Measurements from ENCODE around the gene OSM.

OSM gene

DNA sequence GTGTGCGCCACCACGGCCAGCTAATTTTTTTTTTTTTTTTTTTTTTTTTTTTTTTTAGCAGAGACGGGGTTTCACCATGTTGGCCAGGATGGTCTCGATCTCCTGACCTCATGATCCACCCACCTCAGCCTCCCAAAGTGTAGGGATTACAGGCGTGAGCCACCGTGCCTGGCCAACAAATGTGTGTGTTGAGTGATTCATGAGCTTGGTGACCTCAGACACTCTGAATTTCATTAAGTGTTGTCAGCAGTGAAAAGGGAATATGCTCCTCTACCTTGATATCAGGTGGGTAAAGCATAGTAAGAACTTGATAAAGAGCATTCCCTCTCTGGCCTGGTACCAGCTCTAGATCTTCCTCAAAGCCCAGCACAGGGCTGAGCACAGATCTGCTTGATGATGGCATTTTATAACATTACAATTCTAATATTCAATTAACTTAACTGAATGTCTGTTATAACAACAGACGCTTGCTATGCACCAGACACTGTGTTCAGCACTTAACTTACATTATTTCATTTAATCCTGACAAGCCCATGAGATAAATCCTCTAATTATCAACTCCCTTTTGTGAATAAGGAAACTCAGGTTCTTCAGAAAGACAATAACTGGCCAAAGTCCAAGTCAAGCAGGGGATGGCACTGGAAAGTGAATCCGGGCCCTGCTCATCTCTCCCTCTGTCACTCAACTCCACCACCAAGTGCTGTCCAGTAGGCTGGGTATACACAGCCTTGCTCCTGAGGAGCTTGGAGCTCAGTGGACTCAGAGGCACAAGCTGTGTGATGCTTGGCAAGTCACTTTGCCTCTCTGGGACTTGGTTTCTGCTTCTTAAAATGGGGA, 47.1 kb upstream of the OSM start:
- Histone ChIP-seq H3K36me3 (ENCODE audit: control insufficient read depth in 2 of 2, insufficient read depth in 1 of 2, low read length in 2 of 2) (peaks cover 0 to 5% of the 10 kb centered on the region in 2 experiments; a peak in 2 of 3 replicates), H3K27ac (ENCODE audit: extremely low read depth, low read depth, low read length) (no peak overlapping the region), H3K4me1 (ENCODE audit: control insufficient read depth, insufficient read depth, low read length) (no peaks in the 10 kb centered on the region), H3K9me3 (ENCODE audit: control insufficient read depth, insufficient read depth, low read depth, low read length) (no peaks in the 10 kb centered on the region), H3K4me3 (ENCODE audit: low read depth, low read length) (no peak overlapping the region)
- ChIA-PET CTCF (interaction anchor here (0.5 to 4.6 kb wide), 6 partner anchors 13 to 666 kb away, joined by 3 to 22 read pairs (median 4); no protein-coding TSS in a partner anchor), POLR2A (interaction anchor here (1.0 to 1.9 kb wide), 4 partner anchors 9 to 110 kb away, joined by 3 to 9 read pairs (median 5); partner anchors contain the start of gene TBC1D10A)
- TF ChIP-seq, protein P1, sequence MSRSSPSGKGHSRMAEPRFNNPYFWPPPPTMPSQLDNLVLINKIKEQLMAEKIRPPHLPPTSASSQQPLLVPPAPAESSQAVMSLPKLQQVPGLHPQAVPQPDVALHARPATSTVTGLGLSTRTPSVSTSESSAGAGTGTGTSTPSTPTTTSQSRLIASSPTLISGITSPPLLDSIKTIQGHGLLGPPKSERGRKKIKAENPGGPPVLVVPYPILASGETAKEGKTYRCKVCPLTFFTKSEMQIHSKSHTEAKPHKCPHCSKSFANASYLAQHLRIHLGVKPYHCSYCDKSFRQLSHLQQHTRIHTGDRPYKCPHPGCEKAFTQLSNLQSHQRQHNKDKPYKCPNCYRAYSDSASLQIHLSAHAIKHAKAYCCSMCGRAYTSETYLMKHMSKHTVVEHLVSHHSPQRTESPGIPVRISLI (tag by site-specific recombination; IDR thresholded peaks at IDR 0.05), result peak; percentile 3; the same call in 1 of the 2 replicates
- TF ChIP-seq, protein P2, sequence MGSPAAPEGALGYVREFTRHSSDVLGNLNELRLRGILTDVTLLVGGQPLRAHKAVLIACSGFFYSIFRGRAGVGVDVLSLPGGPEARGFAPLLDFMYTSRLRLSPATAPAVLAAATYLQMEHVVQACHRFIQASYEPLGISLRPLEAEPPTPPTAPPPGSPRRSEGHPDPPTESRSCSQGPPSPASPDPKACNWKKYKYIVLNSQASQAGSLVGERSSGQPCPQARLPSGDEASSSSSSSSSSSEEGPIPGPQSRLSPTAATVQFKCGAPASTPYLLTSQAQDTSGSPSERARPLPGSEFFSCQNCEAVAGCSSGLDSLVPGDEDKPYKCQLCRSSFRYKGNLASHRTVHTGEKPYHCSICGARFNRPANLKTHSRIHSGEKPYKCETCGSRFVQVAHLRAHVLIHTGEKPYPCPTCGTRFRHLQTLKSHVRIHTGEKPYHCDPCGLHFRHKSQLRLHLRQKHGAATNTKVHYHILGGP (tag by site-specific recombination; IDR thresholded peaks at IDR 0.05), result no peak
- TF ChIP-seq ZNF510 (tag by site-specific recombination; IDR thresholded peaks at IDR 0.05; ENCODE audit: insufficient replicate concordance), result no peak
- TF ChIP-seq ZNF138 (tag by site-specific recombination; IDR thresholded peaks at IDR 0.05; ENCODE audit: borderline replicate concordance), result no peak
- peak; percentile 43; the same call in 1 of the 2 replicates for TF ChIP-seq ZNF629 (tag by site-specific recombination; IDR thresholded peaks at IDR 0.05)
- no peak for TF ChIP-seq ZNF146 (tag by site-specific recombination; IDR thresholded peaks at IDR 0.05)
- TF ChIP-seq, protein P3, sequence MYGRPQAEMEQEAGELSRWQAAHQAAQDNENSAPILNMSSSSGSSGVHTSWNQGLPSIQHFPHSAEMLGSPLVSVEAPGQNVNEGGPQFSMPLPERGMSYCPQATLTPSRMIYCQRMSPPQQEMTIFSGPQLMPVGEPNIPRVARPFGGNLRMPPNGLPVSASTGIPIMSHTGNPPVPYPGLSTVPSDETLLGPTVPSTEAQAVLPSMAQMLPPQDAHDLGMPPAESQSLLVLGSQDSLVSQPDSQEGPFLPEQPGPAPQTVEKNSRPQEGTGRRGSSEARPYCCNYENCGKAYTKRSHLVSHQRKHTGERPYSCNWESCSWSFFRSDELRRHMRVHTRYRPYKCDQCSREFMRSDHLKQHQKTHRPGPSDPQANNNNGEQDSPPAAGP (tag by site-specific recombination; IDR thresholded peaks at IDR 0.05), result peak; percentile 44; the same call in 1 of the 2 replicates

DNA sequence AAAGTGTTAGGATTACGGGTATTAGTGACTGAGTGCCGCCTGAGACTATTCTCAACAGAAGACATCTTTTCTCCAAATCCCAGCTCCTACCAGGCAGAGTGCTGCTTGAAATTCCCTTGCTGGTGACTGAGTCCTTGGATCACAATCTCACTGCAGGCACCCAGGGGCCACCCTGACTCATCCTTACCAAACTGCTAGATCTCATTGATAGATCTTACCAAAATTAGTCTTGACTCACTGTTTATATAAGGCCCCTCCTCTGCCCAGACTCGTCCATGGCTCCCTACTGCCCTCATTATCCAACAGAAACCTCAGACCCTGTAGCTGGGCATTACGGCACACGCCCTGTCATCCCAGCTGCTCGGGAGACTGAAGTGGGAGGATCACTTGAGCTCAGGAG, 45.4 kb upstream of the OSM start:
- Histone ChIP-seq H3K36me3 (ENCODE audit: control insufficient read depth in 2 of 2, insufficient read depth in 1 of 2, low read length in 2 of 2) (peaks cover 0 to 5% of the 10 kb centered on the region in 2 experiments; a peak in 2 of 3 replicates), H3K9me3 (ENCODE audit: control insufficient read depth, insufficient read depth, low read depth, low read length) (no peaks in the 10 kb centered on the region), H3K4me1 (ENCODE audit: control insufficient read depth, insufficient read depth, low read length) (no peaks in the 10 kb centered on the region), H3K27ac (ENCODE audit: extremely low read depth, low read depth, low read length) (no peak overlapping the region), H3K4me3 (ENCODE audit: low read depth, low read length) (no peak overlapping the region)
- CTCF ChIA-PET, result interaction anchor here (0.7 to 2.2 kb wide), 4 partner anchors 10 to 169 kb away, joined by 3 to 7 read pairs (median 4); no protein-coding TSS in a partner anchor
- POLR2A ChIA-PET, result interaction anchor here (0.8 to 1.2 kb wide), 2 partner anchors 14 to 45 kb away, joined by 3 to 4 read pairs; partner anchors contain the start of genes CCDC157 and SF3A1
- TF ChIP-seq ZNF624 (tag by site-specific recombination; IDR thresholded peaks at IDR 0.05) (no peak), ZBTB1 (tag by site-specific recombination; IDR thresholded peaks at IDR 0.05) (no peak), ZNF350 (tag by site-specific recombination; IDR thresholded peaks at IDR 0.05) (no peak), ZNF302 (tag by site-specific recombination; IDR thresholded peaks at IDR 0.05; ENCODE audit: low read depth) (no peak), IKZF3 (tag by site-specific recombination; IDR thresholded peaks at IDR 0.05) (no peak), ZBTB48 (tag by site-specific recombination; IDR thresholded peaks at IDR 0.05) (no peak; the same call in 1 of the 2 replicates), ZNF549 (tag by site-specific recombination; IDR thresholded peaks at IDR 0.05) (no peak), ZNF169 (tag by site-specific recombination; IDR thresholded peaks at IDR 0.05) (no peak), GFI1B (tag by site-specific recombination; IDR thresholded peaks at IDR 0.05) (no peak), ZNF133 (tag by site-specific recombination; IDR thresholded peaks at IDR 0.05) (no peak), ZBTB21 (tag by site-specific recombination; IDR thresholded peaks at IDR 0.05) (peak; percentile 46; the same call in 1 of the 2 replicates), ZNF391 (tag by site-specific recombination; IDR thresholded peaks at IDR 0.05; ENCODE audit: borderline replicate concordance, low read depth) (no peak), ZNF16 (tag by site-specific recombination; IDR thresholded peaks at IDR 0.05; ENCODE audit: low read depth) (peak; percentile 90)
- TF ChIP-seq, protein P3 (tag by site-specific recombination; IDR thresholded peaks at IDR 0.05), result peak; percentile 85
- TF ChIP-seq, protein P4, sequence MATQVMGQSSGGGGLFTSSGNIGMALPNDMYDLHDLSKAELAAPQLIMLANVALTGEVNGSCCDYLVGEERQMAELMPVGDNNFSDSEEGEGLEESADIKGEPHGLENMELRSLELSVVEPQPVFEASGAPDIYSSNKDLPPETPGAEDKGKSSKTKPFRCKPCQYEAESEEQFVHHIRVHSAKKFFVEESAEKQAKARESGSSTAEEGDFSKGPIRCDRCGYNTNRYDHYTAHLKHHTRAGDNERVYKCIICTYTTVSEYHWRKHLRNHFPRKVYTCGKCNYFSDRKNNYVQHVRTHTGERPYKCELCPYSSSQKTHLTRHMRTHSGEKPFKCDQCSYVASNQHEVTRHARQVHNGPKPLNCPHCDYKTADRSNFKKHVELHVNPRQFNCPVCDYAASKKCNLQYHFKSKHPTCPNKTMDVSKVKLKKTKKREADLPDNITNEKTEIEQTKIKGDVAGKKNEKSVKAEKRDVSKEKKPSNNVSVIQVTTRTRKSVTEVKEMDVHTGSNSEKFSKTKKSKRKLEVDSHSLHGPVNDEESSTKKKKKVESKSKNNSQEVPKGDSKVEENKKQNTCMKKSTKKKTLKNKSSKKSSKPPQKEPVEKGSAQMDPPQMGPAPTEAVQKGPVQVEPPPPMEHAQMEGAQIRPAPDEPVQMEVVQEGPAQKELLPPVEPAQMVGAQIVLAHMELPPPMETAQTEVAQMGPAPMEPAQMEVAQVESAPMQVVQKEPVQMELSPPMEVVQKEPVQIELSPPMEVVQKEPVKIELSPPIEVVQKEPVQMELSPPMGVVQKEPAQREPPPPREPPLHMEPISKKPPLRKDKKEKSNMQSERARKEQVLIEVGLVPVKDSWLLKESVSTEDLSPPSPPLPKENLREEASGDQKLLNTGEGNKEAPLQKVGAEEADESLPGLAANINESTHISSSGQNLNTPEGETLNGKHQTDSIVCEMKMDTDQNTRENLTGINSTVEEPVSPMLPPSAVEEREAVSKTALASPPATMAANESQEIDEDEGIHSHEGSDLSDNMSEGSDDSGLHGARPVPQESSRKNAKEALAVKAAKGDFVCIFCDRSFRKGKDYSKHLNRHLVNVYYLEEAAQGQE (tag by site-specific recombination; IDR thresholded peaks at IDR 0.05), result no peak
- TF ChIP-seq, protein P5, sequence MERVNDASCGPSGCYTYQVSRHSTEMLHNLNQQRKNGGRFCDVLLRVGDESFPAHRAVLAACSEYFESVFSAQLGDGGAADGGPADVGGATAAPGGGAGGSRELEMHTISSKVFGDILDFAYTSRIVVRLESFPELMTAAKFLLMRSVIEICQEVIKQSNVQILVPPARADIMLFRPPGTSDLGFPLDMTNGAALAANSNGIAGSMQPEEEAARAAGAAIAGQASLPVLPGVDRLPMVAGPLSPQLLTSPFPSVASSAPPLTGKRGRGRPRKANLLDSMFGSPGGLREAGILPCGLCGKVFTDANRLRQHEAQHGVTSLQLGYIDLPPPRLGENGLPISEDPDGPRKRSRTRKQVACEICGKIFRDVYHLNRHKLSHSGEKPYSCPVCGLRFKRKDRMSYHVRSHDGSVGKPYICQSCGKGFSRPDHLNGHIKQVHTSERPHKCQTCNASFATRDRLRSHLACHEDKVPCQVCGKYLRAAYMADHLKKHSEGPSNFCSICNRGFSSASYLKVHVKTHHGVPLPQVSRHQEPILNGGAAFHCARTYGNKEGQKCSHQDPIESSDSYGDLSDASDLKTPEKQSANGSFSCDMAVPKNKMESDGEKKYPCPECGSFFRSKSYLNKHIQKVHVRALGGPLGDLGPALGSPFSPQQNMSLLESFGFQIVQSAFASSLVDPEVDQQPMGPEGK (tag by site-specific recombination; IDR thresholded peaks at IDR 0.05), result 0 out of 2 replicates have a peak, but pooled peaks have one; percentile 37
